ENCODE measurements around the gene VIL1.

DNA sequence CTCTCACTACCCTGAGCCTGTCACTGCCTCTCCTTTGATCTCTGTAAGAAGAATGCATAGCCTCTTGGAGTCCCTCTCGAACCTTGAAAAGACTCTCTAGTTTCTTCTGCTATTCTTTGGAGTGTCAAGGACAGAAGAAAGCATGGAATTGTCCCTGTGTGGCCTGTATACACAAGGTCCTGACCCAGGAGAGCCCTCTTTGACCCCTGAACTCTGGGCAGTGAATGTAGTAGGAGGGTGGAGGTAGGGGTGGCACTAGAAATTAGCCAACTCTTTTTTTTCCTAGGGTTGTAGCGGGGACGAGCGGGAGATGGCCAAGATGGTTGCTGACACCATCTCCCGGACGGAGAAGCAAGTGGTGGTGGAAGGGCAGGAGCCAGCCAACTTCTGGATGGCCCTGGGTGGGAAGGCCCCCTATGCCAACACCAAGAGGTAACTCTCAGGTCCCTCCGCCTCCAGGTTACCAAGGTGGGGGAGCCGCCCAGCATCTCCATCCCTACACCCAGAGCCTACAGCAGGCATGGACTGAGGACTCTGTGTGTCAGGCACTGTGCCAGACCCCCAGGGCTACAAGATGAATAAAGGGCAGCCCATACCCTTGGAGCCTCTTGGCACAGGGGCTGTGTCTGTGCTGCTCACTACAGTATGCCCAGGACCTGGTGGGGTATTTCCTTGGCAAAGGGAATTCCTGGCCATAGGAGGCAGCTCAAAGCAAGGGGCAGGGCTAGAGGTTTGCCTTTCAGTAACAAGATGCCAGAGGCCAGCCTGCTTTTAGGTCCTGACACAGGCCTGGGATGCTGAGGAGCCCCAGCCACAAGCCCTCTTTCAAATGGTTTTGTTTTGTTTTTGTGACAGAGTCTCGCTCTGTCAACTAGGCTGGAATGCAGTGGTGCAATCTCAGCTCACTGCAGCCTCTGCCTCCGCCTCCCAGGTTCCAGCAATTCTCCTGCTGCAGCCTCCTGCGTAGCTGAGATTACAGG, 16.4 kb downstream of the VIL1 start:
- TF ChIP-seq TARDBP (IDR thresholded peaks at IDR 0.05) (no peak), ELF4 (IDR thresholded peaks at IDR 0.05) (no peak), CTBP1 (IDR thresholded peaks at IDR 0.05; ENCODE audit: borderline replicate concordance) (no peak), SUZ12 (IDR thresholded peaks at IDR 0.05) (no peak), L3MBTL2 (conservative IDR thresholded peaks at IDR 0.05) (no peak), FOXM1 (IDR thresholded peaks at IDR 0.05; ENCODE audit: borderline replicate concordance) (no peak), SP1 (IDR thresholded peaks at IDR 0.05) (no peak), ARNT (IDR thresholded peaks at IDR 0.05) (no peak)

Measured in HEK293T (cell line).